AG08396 (cell line): ENCODE data around the gene SLC1A4.
"Not testable (repeated sequence)": the region's sequence is repeated elsewhere in the genome, so short reads cannot be mapped to it uniquely, and the experiment has no call there.

Source experiments
- DNase-seq: peaks from one replicate; pipeline ENCODE4 v3.0.0; 2012; ENCODE audit warnings: low spot score, mixed read lengths

Gene SLC1A4

DNA sequence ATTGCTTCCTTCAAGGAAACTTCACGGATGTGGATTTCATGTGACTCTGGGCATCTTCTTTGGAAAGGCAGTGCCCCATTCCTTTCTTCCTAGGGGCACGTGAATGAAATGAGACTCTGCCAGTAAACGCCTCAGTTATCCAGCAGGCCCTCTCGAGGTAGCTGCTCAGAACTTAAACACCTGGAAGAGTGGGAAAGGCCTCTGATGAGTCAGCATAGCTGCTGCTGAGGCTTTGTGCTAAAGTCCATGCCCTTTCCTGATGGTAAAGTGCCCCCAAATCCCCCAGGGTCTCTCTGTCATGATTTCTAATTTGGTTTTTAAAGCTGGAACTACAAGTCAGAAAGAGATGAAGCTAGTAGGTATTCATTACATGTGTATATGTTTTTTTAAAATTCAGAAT, 3.8 kb downstream of the SLC1A4 start:
- no peak for DNase-seq

DNA sequence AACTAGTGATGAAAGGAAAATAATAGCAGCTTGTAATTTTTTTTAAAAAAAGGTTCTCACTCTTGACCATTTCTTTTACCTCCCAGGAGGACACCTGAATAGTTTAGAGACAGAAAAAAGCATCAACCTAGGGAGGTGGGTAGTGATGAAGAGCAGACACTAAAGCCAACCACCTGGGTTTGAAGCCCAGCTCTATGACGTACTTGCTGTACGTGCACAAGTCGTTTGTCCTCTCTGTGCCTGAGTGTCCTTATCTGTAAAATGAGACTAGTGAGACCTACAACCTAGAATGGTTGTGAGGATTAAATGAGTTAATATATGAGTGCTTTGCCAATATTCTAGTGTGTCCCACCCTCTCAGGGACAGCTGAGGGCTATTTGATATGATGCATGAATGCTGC, 5.8 kb downstream of the SLC1A4 start:
- no peak for DNase-seq

DNA sequence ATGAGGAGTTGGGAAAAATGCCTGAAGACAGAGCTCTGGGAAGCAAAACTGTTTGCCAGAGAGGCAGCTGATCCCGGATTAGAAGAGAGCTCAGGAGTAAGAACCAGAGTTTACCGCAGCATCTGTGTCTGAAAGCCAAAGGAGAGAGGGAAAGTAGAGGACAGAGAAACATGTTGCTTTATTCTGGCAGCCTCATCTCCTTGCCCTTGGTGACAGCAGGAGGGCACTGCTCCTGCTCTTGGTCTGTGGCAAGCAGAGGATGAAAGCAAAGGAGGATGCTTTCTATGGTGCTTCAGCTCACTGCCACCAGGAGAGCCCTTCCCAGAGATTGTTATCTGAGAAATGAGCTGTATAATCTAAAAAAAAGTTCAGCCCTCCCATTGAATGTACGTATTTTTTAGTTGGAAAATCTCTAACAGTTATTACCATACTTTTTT, 7.7 kb downstream of the SLC1A4 start:
- DNase-seq: no peak

DNA sequence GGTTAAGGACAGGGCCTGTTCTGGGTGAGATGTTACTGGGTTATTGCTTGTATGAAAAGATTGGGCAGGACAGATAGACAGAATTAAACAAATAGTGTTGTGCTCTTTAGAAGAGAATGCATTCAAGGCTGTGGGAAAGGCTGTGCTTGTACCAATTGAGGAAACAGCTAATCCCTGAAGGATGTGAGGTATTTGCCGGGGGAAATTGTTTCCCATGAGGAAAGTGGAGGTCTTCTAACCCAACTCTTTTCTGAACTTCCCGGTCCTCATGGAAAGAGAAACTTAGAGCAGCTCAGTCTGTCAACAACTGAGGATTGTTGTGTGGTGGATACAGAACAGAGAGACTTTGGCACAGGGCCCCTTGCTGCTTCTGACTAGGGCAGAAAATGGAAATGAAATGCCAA, 9.5 kb downstream of the SLC1A4 start:
- DNase-seq: peak; percentile 43

DNA sequence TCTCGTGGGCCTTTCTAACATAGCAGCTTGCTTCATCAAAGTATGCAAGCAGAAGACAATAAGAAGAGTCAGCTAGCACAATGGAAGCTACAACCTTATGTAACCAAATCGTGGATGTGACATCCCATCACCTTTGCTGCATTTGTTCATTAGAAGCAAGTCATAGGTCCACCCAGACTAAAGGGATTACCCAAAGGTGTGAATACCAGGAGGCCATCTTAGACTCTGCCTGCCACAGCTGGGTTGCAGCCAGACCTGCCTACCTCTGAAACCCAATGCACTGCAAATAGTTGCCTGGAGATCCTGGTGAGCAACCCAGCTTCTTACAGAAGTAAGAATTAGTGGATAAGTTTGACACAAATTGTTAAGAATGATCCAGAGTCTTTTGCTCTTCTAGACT, 10.6 kb downstream of the SLC1A4 start:
- DNase-seq: no peak

DNA sequence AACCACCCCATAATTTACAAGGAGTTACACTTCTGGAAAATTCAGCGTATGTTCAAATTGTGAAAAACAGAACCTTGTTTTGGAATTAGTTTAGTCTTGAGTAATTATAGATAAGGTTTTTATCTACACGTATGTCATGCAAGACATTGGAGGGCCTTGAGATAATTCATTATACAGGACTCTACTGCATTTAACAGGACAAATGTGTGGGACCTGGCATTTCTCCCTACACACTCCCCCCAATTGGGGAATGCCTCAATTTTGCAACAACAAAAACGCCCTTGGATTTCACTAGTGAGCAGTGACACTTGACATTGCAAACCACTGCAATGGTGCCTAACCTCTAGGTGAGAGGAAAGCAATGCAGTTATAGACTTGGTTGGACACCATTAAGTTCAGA, 11.4 kb downstream of the SLC1A4 start:
- no peak for DNase-seq

DNA sequence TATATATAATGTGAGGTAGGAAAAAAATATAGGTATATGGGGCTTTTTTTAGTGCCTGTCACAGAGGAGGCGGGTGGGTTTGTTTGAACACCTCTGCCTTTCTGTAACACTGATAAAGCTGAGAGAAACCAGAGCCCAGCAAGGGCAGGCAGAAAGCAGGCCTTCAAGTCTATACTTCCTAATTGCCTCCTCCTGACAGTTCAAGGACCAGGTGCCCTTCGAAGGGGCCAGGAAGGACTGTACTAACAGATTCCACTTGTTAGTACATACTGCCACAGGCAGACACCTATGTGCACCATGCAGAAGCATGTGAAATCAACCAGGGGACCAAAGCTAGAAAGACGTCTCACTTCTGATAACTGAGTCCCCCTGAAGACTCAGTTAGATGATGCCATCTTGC, 13.8 kb downstream of the SLC1A4 start:
- DNase-seq: no peak

DNA sequence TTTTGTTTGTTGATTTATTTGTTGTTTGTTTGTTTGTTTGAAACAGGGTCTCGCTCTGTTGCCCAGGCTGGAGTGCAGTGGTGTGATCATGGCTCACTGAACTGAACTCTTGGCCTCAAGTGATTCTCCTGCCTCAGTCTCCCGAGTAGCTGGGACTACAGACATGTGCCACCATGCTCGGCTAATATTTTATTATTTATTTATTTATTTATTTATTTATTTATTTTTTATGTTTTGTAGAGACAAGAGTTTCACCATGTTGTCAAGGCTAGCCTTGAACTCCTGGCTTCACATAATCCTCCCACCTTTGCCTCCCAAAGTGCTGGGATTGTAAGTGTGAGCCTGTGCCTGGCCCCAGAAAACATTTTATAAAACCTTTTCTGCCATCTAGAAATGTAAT, 15.0 kb downstream of the SLC1A4 start:
- DNase-seq: not testable (repeated sequence)

DNA sequence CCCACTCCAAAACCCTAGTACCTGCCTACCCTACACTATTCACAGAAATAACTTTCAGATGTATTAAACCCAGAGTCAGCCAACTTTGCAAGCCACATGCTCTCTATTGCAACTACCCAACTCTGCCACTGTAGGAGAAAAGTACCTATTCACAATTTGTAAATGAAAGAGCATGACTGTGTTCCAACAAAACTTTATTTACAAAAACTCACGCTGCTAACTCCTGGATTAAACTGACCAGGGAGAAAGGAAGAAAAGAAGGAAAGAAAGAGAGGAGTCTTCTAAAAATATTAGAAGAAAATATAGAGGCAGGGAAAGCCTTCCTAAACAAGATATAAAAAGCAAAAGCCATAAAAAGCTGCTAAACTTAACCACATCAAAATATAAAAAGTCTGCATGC, 24.6 kb downstream of the SLC1A4 start:
- no peak for DNase-seq

DNA sequence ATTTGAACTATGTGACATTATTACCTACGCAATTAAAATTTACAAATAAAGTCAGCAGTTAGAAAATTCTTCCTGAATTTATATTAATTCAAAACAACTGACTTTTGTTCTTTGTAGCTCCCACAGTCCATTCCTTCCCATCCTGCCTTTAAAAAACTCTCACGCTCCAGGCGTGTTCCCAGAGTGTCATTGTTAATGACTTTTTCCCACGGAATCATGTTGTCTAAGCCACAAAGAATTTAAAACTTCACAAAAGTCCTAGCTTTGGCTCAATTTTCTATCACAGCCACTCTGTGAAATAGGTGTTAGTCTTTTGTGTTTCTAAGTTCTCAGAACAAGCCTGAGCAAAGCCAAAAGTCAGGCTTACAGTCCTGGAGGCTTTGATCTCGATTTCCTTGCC, 26.5 kb downstream of the SLC1A4 start:
- no peak for DNase-seq

DNA sequence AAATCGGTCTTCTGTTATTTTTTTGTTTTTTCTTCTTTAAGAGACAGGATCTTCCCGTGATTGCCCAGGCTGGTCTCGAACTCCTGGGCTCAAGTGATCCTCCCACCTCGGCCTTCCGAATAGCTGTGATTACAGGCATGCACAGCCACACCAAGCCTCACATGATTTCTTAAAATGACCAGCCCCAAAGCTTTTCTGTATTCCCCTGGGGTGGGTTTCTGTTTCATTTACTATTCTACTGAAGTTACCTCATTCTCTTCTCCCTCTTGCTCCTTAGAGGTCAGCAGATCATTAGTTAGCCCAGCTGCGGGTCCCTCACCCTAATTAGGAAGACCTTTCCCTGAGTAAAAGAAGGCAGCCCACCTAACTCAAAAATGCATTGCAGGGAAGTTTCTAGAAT, 27.6 kb downstream of the SLC1A4 start:
- no peak for DNase-seq

DNA sequence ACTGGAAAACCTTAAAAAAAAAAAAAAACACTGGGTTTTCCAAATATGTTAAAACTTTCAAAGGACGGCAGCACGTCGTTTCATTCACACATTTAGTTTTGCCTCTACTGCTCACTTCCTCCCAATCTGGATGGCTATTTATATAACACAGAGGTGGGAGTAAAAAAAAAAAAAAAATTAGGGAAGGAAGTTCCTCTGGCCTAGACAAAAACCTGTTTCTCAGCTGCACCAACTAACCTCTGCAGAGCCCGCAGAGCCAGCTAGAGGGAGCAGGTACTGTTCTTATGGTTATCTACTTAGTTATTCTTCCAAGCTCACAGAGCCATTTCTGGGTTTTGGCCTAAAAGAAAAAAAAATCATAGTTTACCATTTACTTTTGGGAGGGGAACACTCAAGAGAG, 28.1 kb downstream of the SLC1A4 start:
- DNase-seq: no peak

DNA sequence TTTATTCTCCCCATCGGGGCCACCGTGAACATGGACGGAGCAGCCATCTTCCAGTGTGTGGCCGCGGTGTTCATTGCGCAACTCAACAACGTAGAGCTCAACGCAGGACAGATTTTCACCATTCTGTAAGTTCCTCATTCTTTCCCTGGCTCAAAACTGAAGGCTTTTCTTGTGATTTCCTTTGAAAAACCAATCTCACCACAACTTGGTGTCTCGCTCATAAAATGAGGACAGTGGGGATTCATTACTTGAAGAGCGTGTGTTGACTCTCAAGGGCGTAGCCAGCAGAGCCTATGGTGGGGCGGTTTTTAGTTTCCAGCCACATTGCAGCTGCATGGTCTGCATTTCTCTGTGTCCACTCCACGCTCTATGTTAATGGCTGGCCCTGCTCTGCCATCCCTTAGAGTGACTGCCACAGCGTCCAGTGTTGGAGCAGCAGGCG, 29.0 kb downstream of the SLC1A4 start:
- DNase-seq: no peak

DNA sequence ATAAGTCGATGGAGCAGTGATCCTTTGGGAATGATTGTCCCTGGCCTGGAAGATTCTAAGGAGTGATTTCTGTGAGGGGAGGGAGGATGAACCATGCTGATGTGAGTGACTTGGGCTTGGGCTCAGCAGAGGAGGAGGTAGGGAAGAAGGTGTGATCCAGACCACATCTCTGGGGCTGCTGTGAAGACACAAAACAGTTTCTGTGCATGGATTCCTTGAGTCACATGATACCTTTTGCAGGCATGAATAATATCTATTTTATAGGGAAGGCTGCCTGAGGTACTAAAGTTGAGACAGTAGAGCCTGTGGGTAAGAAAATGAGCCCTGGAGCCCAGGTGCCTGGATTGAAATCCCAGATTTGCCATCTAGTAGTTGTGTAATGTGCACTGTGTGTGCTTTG, 29.8 kb downstream of the SLC1A4 start:
- no peak for DNase-seq

DNA sequence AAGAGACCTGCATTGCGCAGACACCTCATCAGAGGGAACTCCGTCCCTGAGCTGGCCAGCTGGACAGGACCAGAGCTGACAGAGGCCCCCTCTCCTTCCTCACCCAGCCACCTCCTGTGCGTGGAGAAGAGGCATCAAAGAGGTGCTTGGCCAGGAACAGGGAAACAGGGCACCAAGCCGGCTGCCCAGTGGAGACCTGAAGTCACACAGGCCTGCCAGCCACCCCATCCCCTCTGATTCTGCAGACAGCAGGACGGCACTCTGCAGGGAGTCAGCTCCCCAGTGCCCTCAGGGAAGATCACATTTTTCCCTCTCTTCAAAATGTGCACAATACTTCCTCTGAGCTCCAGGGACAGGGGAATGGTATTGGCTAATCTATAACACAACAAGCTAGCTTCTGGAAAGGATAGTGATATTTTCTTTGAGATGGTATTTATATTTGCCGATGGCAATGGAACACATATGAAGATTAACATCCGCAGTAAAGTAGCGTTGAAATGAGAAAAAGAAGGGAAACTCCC, 30.5 kb downstream of the SLC1A4 start:
- no peak for DNase-seq

DNA sequence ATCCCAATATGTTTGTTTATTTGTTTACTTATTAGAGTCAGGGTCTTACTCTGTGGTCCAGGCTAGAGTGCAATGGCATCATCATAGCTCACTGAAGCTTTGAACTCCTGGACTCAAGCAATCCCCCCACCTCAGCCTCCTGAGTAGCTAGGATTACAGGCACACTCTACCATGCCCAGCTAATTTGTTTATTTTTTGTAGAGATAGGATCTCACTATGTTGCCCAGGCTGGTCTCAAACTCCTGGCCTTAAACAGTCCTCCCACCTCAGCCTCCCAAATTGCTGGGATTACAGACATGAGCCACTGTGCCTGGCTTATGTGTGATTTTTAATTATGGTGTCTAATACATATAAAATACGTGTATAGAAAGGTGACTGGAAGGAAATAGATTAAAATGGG, 31.1 kb downstream of the SLC1A4 start:
- not testable (repeated sequence) for DNase-seq

DNA sequence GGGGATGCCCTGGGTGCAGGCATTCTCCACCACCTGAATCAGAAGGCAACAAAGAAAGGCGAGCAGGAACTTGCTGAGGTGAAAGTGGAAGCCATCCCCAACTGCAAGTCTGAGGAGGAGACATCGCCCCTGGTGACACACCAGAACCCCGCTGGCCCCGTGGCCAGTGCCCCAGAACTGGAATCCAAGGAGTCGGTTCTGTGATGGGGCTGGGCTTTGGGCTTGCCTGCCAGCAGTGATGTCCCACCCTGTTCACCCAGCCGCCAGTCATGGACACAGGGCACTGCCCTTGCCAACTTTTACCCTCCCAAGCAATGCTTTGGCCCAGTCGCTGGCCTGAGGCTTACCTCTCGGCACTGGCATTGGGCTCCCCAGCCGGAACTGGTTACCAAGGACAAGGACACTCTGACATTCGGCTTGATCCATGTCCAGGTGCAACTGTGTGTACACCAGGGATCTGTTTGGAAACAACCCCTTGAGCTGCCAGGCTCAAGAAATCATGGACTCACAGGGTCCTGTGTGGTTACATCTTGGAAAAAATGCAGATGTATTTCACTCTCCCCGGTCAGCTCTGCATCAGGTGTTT, 31.8 kb downstream of the SLC1A4 start:
- DNase-seq: no peak

DNA sequence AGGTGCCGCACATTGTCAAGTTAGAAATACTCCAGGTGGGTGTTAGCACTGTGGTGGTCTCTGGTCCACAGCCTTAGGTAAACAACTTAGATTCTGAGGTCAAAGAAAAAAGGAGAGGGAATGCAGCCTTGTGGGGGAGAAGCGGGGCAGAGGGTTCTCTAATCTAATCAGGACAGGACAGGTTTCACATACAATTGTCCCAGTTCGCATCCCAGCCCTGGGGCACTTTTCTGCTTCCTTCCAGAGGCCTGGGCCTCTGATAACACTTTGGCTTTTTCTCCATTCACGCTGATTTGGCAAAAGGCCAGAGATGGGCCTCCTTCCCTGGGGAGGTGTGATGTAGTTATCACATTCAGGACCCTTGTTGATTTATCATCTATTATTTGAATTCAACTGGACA, 32.5 kb downstream of the SLC1A4 start:
- no peak for DNase-seq

DNA sequence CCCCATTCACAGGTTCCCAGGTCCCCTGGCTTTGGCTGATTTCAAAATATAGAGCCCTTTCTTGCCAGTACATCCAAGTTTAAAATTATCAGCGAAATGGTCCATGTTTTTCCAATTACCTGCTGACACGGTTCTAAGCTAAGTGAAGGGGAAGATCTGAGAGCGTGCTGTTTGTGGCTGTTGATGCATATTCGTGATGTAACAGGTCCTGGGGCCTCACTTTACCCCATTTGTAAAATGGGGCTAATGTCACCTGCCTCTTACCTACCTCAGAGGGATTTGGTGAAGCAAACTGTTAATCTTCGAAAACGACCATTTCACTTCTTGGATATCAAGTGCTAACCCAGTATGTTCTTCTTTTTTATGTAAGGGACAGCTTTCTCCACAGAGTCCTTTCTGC, 33.0 kb downstream of the SLC1A4 start:
- no peak for DNase-seq

DNA sequence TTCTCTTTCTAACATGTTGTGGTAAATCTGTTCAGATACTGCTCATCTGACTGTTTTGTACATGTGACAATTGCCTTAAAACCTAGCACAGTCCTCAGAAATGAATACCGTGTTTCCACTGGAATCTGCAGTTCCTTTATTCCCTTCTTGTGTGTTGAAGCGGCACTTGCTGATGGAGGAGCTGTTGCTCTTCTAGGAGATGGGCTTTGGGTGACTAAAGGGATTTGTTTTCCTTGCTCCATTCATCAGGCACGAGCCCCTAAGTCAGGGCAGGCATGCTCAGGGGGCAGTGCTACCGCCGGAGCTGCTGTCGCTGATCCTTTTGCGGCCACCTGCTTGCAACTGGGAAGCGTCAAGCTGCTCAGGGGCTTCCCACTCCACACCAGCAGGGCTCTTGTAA, 34.5 kb downstream of the SLC1A4 start:
- no peak for DNase-seq

DNA sequence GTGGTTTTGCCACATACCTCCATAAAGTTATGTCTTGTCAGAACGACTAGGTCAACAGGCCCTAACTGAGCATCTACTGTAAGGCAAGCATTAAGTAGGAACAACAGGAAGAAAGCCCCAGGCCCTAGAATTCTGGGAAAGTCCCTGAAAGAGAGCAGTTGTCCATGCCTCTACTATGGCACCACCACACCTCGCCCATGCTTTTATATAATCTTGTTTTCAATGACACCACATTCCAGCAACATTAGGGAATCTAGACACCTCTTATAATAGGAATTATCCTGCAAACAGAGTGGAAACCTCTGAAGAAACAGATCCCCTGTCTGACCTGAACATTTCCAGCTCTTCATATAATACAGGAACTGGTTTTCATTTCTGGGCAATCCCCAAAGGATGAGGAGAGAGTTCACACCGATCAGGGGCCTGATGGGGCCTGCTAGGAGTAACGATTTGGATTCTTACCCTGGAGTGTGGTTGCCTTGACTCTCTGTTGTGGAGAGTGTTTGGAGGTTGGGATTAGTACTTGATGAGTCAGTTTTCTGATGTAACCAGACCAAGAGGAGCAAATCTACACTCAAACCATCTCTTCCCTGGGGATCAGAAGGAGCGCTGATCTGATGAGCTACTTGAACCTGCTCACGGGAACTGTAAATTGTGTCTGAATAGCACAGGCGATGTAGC, 35.1 kb downstream of the SLC1A4 start:
- DNase-seq: peak; percentile 51

DNA sequence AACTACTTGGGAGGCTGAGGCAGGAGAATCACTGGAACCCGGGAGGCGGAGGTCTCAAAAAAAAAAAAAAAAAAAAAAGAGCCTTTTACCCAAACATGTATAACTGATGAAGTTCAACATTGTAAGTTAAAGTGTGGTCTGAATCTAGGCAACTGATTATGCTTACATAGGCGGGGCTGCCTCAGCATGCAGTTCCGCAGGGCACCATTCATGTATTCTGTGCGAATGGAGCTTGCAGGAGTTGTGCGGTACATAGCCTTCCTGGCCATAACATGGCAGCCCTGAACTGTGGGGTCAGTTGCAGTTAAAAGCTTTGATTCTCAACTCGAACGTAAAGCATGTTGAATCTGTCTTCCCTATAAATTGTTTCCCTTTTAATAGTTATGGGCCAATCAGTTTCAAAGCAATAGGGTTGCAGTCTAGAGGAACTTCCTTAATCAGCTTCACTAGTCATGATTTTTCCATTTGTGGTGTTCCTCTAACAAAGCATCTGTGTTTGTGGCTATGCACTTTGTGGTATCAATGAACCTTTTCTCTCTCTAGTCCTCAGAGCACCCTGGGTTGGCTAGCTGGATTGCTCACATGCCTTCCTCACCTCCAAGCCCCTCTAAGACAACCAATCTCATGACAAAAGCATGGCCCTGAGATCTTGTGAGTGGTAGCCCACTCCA, 36.4 kb downstream of the SLC1A4 start:
- no peak for DNase-seq

DNA sequence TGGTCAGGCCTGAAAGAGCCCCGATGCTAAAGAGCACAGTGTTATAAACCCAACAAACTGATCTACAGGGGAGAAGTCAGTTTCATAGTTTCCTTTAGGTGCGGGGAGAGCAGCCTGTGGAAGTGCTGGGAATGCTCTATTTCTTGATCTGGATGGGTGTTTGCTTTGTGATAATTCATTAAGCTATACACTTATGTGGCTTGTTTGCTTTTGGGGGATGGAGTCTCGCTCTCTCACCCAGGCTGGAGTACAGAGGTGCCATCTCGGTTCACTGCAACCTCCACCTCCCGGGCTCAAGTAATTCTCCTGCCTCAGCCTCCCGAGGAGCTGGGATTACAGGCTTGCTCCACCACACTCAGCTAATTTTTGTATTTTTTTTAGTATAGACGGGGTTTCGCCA, 37.0 kb downstream of the SLC1A4 start:
- DNase-seq: no peak
